CD14-positive monocyte (primary cell): ENCODE measurements around the gene CEBPE. TPM values are rescaled to one million over a fixed set of nuclear protein-coding genes. Genes with fewer than 3 reads are reported as not detected.

ENCODE experiments used
- polyA plus RNA-seq, 3 donors: library from polyadenylated mRNA; depleted of rRNA in 1 of 3; unstranded in 2 of 3; stranded (reverse) in 1 of 3; fragments of 300-500 nt in 2 of 3; fragments of >200 nt in 1 of 3; fragmentation: Illumina TruSeq in 2 of 3; gene quantifications; 1 replicate in 2 of 3; 2 replicates in 1 of 3; pipeline ENCODE4 v1.2.3, GENCODE V29; 2012 to 2021
- small RNA-seq: library from RNA; depleted of rRNA; stranded (forward); fragments of <200 nt; gene quantifications from one replicate; pipeline ENCODE3, GENCODE V24; 2012; ENCODE audit warnings: low read depth; ENCODE audit not compliant: insufficient read length

CEBPE gene
- polyA plus RNA-seq, 3 donors = 0.73 to 1.5 (median 1.3) TPM

Small RNAs within 50 kb of the gene (small RNA-seq; reads per million reads assigned to genes)
- not detected for gene RNU6-1138P

Other genes with a start within 250 kb of the CEBPE start
- 10 to 100 TPM; 39.0 to 65.1 (median 51.5) TPM for gene LRP10, start 247.5 kb downstream of the CEBPE start, polyA plus RNA-seq
- 1 to 10 TPM in 1 of 3 donors, not detected in 2; 1.8 TPM for gene REM2, start 236.0 kb downstream of the CEBPE start, polyA plus RNA-seq
- gene RBM23, start 200.1 kb downstream of the CEBPE start, polyA plus RNA-seq = 10 to 100 TPM; 76.7 to 89.7 (median 85.7) TPM
- 10 to 100 TPM; 38.7 to 44.4 (median 44.1) TPM for gene PRMT5, start 189.9 kb downstream of the CEBPE start, polyA plus RNA-seq
- 10 to 100 TPM; 57.3 to 79.7 (median 69.5) TPM for gene HAUS4, start 162.2 kb downstream of the CEBPE start, polyA plus RNA-seq
- gene AJUBA, start 136.7 kb downstream of the CEBPE start, polyA plus RNA-seq = under 1 TPM in 1 of 3 donors, not detected in 2; 0.04 TPM
- gene C14orf93, start 109.1 kb downstream of the CEBPE start, polyA plus RNA-seq = 10 to 100 TPM in 1 of 3 donors, 1 to 10 TPM in 2; 2.5 to 17.6 (median 3.7) TPM
- gene PSMB5, start 84.4 kb downstream of the CEBPE start, polyA plus RNA-seq = 10 to 100 TPM; 16.8 to 61.8 (median 57.6) TPM
- gene PSMB11, start 77.0 kb downstream of the CEBPE start, polyA plus RNA-seq = not detected
- under 1 TPM in 2 of 3 donors, not detected in 1; 0.13 to 0.14 TPM for gene CDH24, start 61.7 kb downstream of the CEBPE start, polyA plus RNA-seq
- gene ACIN1, start 24.1 kb downstream of the CEBPE start, polyA plus RNA-seq = 100 to 1,000 TPM in 1 of 3 donors, 1 to 10 TPM in 2; 2.8 to 159 (median 5.4) TPM
- 100 to 1,000 TPM in 2 of 3 donors, 10 to 100 TPM in 1; 17.5 to 110 (median 106) TPM for gene C14orf119, start 23.8 kb downstream of the CEBPE start, polyA plus RNA-seq
- gene CIROP, start 14.3 kb downstream of the CEBPE start, polyA plus RNA-seq = not detected
- gene SLC7A8, start 64.4 kb upstream of the CEBPE start, polyA plus RNA-seq = under 1 TPM; 0.05 to 0.53 (median 0.25) TPM
- not detected for gene RNF212B, start 118.7 kb upstream of the CEBPE start, polyA plus RNA-seq
- 1 to 10 TPM; 3.5 to 5.4 (median 4.1) TPM for gene HOMEZ, start 166.9 kb upstream of the CEBPE start, polyA plus RNA-seq
- 10 to 100 TPM in 1 of 3 donors, under 1 TPM in 2; 0.81 to 16.7 (median 0.88) TPM for gene PPP1R3E, start 183.6 kb upstream of the CEBPE start, polyA plus RNA-seq
- 10 to 100 TPM in 1 of 3 donors, 1 to 10 TPM in 1, under 1 TPM in 1; 0.90 to 23.7 (median 1.4) TPM for gene BCL2L2, start 187.6 kb upstream of the CEBPE start, polyA plus RNA-seq
- gene PABPN1, start 202.2 kb upstream of the CEBPE start, polyA plus RNA-seq = 100 to 1,000 TPM in 1 of 3 donors, 10 to 100 TPM in 2; 54.4 to 356 (median 64.6) TPM
- not detected for gene SLC22A17, start 233.6 kb upstream of the CEBPE start, polyA plus RNA-seq
- not detected for gene EFS, start 245.9 kb upstream of the CEBPE start, polyA plus RNA-seq